T follicular helper cell (primary cell): ENCODE data around the gene FAM193A.
"Not testable (repeated sequence)": the region's sequence is repeated elsewhere in the genome, so short reads cannot be mapped to it uniquely, and the experiment has no call there.

ENCODE experiments used
- DNase-seq: peaks from one replicate; pipeline ENCODE4 v3.0.0-alpha.2; 2020; ENCODE audit warnings: low read depth

The FAM193A gene

GRCh38 chr4:2750719-2751605 lies 214.5 kb downstream of the FAM193A start:
- no peak for DNase-seq

DNA sequence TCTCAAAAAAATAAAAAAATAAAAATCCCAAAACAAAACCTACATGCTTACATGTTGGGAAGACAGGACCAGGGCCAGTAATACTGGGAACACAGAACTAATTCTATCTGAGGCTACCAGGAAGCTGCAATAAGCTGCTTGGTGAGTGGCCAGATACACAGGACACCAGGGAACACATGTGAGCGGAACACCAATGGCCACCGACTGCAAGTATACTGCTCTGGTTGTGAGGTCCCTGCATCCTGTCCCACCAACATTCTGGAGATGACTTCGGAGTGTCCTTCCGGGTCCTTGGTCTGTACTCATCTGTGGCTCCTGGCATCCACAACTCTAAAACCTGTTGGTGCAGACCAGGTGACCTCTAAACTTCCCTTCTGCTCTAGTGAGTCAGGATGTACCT lies 217.0 kb downstream of the FAM193A start:
- no peak for DNase-seq

DNA sequence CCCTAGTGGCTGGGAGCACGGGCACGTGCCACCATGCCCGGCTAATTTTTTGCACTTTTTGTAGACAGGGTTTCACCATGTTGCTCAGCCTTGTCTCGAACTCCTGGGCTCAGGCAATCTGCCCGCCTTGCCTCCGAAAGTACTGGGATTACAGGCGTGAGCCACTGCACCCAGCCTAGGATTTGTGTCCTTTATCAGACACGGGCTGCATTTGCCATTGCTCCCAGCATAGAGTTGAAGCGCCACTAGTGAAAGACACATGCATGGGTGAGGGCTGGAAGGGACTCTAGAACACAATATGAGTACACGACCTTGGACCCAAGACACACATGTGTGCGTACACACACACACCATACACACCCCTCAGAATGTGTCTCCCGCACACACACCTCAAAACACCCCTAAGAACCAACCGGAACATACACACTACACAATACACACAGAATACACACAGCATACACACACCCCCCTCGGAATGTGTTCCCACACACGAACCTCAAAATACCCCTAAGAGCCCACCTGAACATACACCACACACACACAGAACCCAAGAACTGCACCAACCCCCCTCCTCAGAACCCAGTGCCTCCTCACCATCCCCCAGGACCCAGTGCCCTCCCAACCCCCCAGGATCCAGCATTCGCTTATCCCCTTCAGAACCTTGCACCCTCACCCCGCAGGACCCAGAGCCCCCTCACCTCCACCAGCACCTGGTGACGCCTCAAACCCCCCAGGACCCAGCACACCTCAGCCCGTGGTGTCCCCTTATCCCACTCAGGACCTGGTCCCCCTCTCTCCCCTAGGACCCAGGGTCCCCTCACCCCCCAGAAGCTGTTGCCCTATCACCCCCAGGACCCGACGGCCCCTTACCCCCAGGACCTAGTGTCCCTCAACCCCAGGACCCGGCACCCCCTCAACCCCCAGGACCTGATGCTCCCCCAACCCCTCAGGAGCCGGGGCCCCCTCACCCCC lies 218.7 kb downstream of the FAM193A start:
- DNase-seq: no peak

DNA sequence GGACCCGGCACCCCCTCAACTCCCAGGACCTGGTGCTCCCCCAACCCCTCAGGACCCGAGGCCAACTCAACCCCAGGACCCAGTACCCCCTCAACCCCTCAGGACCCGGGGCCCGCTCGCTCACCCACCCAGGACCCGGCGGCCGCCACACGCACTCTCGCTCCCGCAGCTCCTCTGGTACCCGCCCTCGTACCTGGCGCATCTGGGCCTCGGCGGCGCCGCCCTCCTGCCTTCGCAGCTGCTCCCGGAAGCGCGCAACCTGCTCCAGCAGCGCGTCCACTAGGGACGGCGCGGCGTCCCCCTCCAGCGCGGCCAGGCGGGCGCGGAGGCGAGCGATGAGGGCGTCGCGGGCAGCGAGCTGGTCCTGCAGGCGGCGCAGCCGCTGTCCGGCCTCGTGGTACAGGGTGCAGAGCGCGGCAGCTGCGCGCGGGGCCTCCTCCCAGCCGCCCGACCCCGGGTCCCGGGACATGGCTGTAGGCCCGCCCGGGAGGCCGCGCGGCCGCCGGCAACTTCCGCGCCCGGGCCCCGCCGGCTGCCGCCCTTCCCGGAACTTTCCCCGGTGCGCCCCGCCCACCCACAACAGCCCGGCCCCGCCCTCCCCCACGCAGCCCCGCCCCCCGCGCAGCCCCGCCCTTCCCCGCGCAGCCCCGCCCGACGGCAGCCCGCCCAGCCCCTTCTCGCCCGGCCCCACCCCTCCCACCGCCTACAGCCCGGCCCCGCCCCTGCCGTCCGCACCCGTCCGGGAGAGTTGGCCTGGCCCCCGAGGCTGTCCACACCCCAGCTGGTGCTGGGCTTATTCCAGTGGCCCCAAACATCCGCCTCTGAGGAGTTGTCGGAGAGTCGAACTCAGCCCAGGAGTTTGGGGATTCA lies 219.6 kb downstream of the FAM193A start, which contains the start of gene TNIP2:
Gene TNIP2 (minus strand): TSS at position 516 of the 870 bp plus-strand sequence. CDS start 47 bp downstream, at position 469.
- DNase-seq: peak; percentile 69

- DNase-seq: no peak
These were observed 220.4 kb downstream of the FAM193A start for GRCh38 chr4:2756691-2757350.

- DNase-seq: no peak
These were observed 221.0 kb downstream of the FAM193A start for GRCh38 chr4:2757426-2757825.

DNA sequence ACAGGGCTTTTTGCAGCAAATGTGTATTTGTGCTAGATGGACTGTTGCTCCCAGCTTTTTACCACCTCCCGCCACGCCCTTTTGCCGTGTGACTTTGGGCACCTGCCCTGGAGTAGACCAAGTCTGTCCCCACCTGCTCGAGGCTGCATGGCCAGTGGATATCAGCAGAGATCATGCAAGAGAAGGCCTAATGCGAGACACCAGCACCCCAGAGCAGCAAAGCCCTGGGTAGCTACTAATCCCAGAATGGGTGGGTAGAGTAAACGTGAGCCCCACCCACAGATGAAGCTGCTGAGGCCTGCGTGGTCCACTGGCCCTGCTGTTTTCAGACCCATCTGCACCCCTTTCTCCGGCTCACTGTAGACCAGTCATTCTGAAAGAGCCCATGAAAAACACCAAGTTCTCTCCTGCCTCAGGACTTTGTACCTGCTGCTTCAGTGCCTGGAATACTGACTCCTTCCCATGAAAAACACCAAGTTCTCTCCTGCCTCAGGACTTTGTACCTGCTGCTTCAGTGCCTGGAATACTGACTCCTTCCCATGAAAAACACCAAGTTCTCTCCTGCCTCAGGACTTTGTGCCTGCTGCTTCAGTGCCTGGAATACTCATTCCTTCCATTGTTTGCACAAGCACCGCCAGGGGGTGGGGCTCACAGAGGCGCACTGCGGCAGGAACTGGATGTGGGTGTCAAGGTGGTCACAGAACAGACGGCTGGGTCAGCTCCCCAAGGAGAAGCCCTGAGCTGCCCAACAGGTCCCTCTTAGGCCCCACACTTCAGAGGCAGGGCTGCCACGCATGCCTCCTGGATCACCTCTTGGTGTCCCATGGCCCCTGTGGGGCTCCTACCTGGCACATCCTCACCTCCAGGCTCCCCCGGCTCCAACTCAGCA lies 224.8 kb downstream of the FAM193A start:
- no peak for DNase-seq

- DNase-seq: no peak
These were observed 225.6 kb downstream of the FAM193A start for GRCh38 chr4:2762048-2762447.

DNA sequence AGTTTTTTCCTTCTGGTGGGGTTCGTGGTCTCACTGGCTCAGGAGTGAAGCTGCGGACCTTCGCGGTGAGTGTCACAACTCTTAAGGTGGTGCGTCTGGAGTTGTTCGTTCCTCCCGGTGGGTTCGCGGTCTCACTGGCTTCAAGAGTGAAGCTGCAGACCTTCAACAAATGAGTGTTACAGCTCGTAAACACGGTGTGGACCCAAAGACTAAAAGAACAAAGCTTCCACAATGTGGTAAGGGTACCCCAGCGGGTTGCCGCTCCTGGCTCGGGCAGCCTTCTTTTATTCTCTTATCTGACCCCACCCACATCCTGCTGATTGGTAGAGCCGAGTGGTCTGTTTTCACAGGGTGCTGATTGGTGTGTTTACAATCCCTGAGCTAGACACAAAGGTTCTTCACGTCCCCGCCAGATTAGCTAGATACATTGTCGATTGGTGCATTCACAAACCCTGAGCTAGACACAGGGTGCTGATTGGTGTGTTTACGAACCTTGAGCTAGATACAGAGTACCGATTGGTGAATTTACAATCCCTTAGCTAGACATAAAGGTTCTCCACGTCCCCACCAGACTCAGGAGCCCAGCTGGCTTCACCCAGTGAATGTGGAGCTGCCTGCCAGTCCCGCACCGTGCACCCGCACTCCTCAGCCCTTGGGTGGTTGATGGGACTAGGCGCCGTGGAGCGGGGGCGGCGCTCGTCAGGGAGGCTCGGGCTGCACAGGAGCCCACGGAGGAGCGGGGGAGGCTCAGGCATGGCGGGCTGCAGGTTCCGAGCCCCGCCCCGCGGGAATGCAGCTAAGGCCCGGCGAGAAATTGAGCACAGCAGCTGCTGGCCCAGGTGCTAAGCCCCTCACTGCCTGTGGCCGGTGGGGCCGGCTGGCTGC lies 226.3 kb downstream of the FAM193A start:
- DNase-seq: not testable (repeated sequence)

GRCh38 chr4:2763511-2763967 lies 227.1 kb downstream of the FAM193A start:
- DNase-seq: no peak

DNA sequence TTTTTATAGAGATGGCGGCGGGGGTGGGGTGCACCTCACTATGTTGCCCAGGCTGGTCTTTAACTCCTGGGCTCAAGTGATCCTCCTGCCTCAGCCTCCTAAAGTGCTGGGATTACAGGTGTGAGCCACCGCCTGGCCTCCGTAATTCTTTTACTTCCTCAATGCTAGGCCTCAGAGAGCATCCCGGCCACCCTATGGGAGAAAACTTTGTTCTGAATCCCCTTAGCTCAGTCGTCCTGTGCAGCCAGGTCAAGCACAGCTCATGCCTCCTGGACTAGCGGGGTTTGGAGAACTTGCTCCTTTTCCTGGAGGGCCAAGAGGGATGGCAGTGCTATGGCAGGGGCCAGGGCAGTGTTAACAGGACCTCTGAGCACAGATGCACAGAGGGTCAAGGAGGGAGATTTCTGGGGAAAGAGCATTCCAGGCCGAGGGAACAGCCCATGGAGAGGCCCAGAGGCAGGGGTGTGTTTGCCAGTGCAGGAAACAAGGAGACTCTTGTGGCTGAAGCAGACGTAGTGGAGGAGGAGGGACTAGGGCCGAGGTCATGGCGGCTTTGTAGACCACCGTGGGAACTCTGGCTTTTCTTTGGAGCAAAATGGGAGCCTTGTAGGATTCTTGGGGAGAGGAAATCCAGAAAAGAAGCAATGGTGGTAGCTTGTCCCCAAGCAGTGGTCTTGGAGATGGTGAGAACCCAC lies 229.5 kb downstream of the FAM193A start:
- DNase-seq: no peak

DNA sequence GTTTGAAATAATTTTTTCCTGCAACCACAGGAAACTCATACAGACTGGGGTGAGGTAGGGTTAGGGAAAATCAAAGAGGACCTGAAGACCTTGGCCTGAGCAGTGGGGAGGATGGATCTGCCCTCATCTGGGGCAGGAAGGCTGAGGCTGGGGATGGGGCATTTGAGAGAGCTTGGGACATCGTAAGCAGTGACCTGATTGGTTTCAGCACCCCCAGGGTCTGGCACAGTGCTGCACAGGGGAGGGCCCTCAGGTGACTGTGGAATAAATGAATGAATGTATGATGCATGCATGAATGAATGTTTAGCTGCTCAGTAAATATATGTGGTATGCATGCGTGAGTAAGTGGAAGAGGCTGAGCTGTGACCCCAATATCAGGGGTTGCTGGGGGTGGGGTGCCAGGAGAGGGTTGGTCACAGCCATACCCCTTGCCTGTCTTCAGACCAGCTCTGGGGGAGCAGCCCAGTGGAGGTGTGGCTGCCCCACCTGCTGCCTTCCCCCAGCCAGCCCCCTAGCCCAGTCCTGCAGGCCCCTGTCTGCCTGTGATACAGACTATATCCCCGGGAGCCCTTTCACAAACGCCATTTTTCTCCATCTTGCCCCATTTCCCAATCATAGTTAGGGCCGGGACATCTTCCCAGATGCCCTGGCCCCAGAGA lies 230.7 kb downstream of the FAM193A start:
- DNase-seq: no peak

DNA sequence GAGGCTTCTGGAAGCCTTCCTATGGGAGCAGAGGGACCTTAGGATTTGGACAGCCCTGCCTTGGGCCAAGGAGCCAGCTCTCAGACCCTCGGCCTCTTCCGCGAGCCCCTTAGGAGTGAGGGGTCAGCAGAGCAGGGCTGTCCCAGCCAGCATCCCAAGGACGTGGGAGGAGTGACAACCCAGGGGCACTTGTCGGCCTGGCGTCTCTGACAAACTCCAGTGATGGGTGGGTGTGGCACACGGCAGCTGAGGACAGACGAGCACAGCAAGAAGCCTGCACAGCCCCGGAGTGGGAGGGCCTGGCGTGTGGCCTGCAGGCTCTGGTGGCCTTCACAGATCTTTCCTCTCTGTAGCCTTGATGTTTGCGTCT lies 231.2 kb downstream of the FAM193A start:
- no peak for DNase-seq

- DNase-seq: no peak
These were observed 231.7 kb downstream of the FAM193A start for GRCh38 chr4:2768124-2768523.

DNA sequence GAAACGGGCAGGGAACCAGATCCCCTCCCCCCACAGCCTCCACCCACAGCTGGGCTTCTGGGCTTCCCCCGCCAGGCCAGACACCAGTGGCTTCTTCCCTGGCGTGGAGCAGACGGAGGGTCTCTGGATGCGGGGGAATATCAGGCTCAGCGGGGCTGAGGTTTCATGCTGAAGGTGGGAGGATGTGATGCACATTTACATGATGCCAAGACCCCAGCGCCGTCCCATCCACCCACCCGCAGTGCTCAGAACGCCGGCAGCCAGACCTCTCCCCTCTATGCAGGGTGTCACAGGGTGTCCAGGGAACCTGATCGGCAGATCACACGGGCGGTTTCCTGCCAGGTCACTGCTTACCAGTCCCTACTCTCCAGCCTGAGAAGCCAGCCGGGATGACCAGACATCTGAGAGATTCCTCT lies 232.5 kb downstream of the FAM193A start:
- no peak for DNase-seq

- no peak for DNase-seq
These were observed 234.8 kb downstream of the FAM193A start for GRCh38 chr4:2771264-2771663.

GRCh38 chr4:2780643-2781042 lies 244.2 kb downstream of the FAM193A start:
- DNase-seq: not testable (repeated sequence)

DNA sequence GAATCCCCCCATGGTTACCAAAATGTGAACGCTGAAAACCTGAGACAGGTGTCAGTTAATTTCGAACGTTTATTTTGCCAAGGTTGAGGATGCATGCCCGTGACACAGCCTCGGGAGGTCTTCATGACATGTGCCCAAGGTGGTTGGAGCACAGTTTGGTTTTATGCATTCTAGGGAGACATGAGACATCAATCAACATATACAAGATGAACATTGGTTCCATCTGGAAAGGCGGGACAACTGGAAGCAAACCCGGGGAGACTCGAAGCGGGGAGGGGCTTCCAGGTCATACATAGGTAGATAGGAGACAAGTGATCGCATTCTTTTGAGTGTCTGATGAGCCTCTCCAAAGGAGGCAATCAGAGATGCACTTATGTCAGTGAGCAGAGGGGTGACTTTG lies 245.5 kb downstream of the FAM193A start:
- no peak for DNase-seq
